ENCODE results near the gene KIFBP.
A peak's percentile ranks its signal among the peaks of the same experiment; 100 is the strongest.

KIFBP gene

GRCh38 chr10:69065406-69066361 is 77.1 kb downstream of the KIFBP start:
- H3K4me3 ChIP-seq (ENCODE audit: low read depth, low read length) = peak overlapping the region; percentile 27
- peak; percentile 88 for DNase-seq (ENCODE audit: low read depth)
- TF ChIP-seq CTCF (IDR thresholded peaks at IDR 0.05; ENCODE audit: insufficient read depth, low read depth, low read length, missing control alignments) = no peak

All from GM12865 (cell line).